Endothelial cell of umbilical vein (primary cell): ENCODE data around the gene MLF2.

Experiments
- CTCF ChIP-seq, 2 donors: IDR thresholded peaks; 1 replicate in 1 of 2; 2 replicates in 1 of 2; pipeline ENCODE4 v1.5.1; 2011; ENCODE audit warnings: low read length in 2 of 2, mild to moderate bottlenecking in 2 of 2, moderate library complexity in 2 of 2, control low read depth in 1 of 2, inconsistent platforms in 1 of 2, low read depth in 1 of 2; ENCODE audit not compliant: insufficient read depth in 1 of 2; ENCODE audit errors: extremely low read depth in 1 of 2
- POLR2A ChIP-seq: IDR thresholded peaks from 2 replicates; pipeline ENCODE4 v1.6.1; 2012; ENCODE audit warnings: low read depth, mild to moderate bottlenecking, control low read depth, low read length

GRCh38 chr12:6782850-6783566 lies 30.1 kb upstream of the MLF2 start:
- TF ChIP-seq CTCF (IDR thresholded peaks at IDR 0.05; ENCODE audit: extremely low read depth in 1 of 2, insufficient read depth in 1 of 2, low read depth in 1 of 2, low read length in 2 of 2) (no peak), POLR2A (no peak)
